SK-N-DZ (cell line): ENCODE results near the gene ARHGAP31.
"Not testable (repeated sequence)": the region's sequence is repeated elsewhere in the genome, so short reads cannot be mapped to it uniquely, and the experiment has no call there.

Experiments
- DNase-seq: peaks from one replicate; pipeline ENCODE4 v3.0.0-alpha.2; 2015; ENCODE audit warnings: low spot score

The ARHGAP31 gene

DNA sequence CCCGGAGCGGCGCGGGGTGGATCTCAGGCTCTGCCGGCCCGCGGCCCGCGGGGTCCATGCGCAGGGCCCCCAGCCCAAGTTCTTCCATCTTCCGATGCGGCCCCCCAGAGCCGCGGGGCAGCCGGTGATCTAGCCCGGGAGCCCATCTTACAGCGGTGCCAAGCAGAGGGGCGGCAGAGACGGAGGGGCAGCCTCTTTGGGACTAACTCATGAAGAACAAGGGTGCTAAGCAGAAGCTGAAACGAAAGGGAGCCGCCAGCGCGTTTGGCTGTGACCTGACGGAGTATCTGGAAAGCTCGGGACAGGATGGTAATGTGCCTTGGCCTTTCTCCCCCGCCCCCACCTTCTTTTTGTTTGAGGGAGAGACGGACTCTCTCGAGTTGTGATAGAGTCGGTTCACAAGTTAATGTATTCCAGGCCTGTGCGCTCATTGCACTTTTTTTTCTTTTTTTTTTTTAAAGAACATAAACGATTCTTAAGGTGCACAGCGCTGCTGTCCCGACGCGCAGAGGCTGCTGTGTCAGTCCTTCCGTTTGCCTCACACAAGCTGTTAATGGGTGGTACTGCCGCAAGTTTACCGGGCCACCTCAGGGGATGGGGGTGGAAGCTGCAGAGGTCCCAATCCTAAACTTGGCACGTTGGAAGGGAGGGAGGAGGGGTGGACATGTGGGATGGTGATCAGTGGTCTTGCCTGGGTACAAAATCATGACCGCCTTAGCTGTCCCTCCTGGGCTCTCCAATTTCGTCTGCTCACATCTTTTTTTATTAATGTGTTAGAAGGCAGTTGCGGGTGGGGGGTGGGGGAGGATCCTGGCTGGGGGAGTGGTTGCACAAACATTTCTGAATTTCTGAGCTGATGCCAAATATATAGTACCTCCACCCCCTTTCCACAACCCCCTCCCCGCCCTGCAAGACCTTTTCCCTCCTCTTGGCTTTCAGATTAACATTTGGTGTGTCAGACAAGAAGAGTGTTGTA lies 801 bp downstream of the ARHGAP31 start:
- no peak for DNase-seq

DNA sequence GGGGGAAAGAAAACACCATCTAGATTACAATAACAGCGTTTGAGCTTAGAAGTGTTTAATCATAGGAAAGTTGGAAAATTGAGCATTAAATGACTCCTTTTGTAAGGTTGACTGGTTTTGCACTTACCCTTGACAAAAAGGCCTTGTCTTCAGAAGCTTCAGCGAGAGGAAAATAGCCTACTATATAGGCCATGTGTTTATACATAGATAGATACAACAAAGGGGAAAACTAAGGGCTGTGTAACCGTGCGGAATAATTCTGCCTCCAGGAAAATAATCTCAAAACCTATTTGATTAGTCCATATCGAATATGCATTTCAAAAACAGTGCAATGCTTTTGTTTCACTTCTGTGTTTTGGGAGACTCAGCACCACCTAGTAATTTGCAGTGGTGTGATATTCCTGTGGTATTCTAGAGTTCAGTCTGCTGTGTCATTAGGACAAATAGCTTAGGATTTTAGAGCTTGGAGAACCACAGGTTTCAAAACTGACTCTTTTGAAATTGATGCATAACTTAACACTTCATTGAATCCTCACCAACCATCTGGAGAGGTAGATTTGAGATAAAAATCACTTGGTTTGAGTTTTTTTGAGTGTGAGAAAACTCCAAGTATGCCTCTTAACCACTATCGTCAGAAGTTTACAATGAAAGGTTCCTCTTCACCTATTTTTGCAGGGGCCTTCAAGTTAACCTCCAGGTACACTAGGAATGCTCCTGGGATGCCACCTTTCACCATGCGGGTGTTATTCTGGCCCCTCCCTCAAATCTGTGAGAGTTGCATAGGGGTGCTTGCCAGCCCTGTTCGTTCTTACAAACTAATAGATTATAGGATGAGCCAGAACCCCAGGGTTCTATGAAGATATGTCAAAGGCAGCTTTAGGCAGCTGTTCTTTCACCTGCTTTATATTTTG lies 1.9 kb downstream of the ARHGAP31 start:
- DNase-seq, result no peak

DNA sequence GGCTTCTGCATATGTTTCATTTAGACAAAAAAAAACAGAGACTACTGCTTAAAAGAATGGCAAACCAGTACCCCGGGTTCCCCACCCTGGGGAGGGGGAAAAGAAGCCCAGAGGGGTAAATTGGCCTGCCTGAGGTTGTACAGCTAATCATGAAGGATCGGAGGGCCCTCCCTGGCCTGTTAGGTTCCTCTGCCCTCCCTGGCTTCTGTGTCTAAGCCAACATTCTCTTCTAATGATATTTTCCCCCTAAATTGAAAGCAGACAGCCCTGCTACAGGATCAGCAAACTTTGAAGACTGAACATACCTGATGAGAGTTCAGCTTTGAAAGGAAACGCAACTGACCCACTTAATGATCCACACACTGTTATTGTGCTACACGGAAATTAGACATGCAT lies 2.5 kb downstream of the ARHGAP31 start:
- no peak for DNase-seq

DNA sequence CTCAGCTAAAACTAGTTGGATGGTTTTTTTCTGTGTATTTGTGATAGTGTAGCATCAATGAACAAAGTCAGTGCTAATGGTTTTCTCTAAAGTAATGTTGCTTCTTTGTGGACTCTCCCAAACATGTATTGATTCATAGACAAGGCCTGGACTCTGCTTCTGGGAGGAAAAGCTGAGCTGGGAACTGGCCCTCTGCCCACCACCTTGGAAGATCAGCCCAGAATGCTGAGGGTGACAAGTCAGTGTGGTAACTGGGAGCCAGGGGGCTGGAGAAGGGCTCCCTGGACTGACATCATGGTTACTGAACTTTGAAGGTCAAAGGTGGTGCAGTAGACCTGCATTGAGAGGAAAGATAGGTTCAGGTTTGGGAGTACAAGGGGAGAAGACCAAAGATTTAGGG lies 3.0 kb downstream of the ARHGAP31 start:
- no peak for DNase-seq

DNA sequence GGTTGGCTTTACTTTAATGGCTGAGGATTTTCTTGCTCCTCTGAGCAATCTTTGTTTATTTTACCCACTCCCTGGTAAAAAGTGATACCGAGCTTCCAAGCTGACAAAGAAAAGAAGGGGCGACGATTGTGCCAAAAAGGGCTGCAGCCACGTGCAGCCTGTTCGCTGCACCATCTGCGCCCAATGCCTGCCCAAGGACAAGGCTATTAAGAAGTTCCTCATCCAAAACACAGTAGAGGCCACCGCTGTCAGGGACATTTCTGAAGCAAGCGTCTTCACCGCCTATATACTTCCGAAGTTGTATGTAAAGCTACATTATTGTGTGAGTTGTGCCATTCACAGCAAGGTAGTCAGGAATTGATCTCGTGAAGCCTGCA lies 4.4 kb downstream of the ARHGAP31 start:
- no peak for DNase-seq

DNA sequence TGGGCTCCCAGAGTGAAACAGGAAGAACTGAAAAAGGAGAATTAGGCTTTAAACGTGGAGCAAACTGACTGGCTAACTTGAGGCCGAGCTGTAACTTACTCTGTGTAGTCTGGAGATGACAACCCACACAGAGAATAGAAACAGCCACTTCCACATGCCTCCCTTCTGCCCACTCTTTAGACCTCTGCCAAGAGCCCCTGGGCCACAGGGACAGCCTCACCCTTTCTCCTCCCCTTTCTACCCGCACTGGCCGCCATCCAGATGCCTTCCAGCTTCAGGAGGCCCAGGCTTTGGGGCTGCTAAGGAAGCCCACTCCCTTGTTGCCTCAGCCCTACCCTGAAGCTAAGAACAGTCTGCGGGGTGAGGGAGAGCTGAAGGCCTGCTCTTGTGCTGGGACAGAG lies 6.8 kb downstream of the ARHGAP31 start:
- no peak for DNase-seq

DNA sequence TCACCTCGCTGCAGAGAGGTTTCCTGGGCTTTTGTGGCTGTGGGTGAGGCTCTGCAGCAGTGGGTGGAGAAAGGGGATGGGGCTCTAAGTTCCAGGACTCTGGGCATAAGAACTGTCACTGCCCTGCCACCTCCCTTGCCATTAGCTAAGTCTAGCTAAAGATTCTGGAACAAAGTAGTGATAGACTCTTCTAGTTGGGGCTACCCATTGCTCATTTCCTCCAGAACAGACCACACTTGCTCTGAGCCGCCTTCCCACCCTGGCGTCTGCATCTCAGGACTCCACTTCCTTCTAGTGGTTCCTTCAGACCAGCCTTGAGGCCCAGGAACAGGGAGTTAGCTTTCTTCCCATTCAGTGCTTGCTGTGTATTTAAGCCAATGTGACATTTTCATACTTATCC lies 7.5 kb downstream of the ARHGAP31 start:
- DNase-seq, result no peak

DNA sequence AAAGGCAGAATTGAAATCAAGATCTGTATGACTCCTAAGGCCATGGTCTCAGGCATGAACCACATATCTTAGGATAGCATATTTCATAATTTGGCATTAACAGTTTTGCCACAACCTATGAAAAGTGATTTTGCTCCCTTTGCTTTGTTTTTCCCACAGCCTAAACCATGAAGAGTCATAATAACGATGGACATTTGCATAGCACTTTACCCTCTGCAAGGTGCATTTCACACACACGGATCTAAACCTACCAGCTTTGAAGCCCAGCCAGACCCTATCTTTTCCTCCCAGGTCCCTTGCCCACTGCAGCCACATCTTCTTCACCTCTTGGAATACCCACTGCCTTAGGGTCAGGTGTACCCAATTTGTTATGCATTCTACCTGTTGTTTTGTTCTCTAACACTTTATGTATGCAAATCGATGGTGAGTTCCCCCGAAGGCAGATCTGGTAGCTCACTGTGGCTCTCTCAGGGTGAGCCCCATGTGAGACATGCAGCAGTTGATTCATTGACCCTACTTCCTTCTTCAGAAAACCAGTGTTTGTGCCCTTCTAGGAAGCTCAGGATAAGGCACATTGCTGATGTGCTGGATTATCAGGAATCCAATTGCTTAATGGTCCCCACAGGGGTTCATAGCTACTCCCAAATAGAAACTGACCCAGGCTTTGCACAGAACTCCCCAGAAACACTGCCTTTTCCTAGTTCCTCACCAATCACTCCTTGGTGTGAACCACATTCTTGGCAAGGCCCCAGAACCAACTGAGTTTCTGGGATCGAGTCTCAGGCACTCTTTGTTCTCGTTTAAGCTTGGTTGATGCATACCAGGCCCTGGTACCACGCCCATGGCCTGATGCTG lies 8.7 kb downstream of the ARHGAP31 start:
- no peak for DNase-seq

DNA sequence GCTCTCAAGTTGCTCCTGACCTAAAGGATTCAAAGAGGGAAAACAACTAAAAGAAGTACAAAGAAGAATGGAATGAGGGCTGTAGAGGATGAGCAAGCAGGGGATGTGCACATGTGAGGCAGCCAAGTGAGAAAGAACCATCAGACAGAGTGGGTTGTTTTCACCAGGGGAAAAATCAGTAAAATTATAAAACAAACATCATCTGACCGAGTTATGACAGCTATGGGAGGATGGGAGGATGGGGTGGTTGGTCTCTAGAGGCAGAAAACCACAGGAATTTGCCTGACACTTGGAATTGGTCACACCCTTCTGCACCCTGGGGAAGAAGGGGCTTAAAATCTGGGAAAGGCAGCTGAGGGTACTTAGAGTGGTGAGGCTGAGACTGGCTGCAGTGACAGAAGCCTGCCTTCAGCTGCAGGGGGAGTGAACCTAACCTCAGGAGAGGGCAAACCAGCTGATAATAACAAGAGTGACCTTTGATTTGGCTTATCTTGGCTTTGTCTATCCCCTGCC lies 10.1 kb downstream of the ARHGAP31 start:
- no peak for DNase-seq

DNA sequence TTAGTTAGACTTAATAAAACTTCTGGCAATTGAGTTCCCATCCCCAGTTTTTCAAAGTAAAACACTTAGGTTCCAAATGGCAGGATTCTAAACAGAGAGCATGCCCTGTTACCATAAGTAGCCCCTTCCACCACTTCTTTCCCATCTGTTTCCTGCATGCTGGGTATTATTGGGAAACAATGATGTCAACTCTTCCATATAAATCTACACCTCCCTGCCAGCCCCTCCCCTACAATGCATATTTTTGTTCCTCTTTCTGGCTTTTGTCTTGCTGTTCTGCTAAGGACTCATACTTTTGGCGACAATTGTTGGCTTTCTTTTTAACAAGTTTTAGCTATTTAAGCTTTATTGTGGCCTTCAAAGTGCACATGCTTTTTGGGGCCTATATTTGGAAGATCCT lies 11.1 kb downstream of the ARHGAP31 start:
- DNase-seq, result no peak

DNA sequence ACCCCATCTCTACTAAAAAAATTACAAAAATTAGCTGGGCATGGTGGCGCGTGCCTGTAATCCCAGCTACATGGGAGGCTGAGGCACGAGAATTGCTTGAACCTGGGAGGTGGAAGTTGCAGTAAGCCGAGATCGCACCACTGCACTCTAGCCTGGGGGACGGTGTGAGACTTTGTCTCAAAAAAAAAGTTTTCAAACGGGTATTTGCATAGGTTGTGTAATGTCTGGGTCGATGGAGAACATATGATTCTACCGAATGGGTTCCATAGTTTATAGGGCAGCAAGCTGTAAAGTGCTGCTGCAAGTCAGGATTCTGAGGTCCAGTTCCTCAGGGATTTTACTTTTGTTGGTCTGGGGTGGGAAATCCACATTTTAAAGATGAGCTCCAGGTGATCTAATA lies 12.2 kb downstream of the ARHGAP31 start:
- DNase-seq, result not testable (repeated sequence)

DNA sequence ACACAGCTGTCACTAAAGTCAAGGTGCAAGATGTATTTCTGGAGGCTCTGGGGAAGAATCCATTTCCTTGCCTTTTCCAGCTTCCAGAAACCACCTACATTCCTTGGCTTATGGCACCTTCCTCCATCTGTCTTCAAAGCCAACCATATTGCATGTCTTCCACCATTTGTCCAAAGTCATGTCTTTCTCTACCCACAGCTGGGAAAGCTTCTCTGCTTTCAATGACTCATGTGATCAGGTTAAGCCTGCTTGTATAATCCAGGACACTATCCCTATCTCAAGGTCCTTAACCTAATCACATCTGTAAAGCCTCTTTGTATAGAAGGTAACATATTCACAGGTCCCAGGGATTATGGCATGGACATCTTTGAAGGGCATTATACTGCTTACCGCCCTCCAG lies 14.2 kb downstream of the ARHGAP31 start:
- DNase-seq, result no peak

DNA sequence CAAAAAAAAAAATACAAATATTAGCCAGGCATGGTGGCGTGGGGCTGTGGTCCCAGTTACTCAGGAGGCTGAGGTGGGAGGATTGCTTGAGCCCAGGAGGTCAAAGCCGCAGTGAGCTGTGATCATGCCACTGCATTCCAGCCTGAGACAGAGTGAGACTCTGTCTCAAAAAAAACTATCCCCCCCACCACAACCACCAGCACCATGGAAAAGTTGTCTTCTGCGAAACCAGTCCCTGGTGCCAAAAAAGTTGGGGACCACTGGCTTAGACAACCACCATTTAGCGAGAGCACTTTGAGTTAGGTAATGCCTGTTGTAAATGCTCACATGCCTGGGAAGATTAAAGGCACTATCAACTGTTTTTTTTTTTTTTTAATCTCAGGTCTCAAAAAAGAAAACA lies 15.4 kb downstream of the ARHGAP31 start:
- no peak for DNase-seq

DNA sequence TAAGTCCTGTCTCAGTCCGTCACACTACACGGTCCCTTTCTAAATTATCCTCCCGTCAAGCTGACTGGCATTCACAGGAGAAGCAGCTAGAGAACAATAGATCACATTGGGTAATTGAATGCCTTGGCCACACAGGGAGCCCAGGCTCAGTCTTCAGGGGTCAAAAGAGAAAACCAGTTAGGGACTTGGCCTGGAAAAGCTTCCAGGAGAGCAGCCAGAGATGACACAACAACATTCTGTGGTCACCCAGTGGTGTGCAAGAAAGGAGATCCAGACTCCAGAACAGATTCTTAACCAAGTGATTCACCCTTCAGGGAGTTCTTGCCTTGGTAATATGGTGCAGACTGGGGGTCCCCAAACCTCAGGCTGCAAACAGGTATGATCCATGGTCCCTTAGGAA lies 15.9 kb downstream of the ARHGAP31 start:
- DNase-seq, result no peak

DNA sequence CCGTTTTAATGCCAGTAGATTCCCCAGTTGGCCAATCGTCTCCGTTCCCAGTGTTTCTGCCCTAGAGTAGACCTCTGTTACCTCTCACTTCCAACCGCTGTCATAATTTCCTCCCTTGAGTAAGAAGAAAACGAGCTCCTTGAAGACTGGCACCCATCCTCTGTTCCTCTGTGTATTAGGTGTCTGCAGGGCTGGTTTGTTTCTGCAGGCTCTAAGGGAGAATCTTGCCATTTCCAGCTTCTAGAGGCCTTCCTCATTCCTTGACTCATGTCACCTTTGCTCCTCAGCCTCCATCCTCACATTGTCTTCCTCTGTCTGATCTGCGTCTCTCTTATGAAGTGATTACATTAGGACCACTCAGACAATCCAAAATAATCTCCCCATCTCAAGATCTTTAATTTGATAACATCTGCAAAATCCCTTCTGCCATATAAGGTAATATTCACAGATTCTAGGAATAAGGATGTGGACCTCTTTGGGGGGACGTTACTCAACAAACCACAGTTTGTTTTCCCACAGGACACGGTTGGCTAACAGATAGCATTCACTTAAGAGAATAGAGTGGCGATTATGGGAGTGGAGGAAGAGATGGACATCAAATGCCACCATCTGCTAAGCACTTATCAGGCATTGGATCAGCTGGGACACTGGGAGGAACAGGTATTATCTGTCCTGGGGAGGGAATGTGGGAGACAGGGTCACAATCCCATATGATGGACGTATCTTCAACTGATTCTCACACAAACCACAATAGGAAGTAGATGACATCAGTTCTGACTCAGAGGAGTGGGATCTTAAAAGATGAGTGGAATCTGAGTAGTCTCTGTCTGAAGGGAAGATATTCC lies 17.1 kb downstream of the ARHGAP31 start:
- no peak for DNase-seq

DNA sequence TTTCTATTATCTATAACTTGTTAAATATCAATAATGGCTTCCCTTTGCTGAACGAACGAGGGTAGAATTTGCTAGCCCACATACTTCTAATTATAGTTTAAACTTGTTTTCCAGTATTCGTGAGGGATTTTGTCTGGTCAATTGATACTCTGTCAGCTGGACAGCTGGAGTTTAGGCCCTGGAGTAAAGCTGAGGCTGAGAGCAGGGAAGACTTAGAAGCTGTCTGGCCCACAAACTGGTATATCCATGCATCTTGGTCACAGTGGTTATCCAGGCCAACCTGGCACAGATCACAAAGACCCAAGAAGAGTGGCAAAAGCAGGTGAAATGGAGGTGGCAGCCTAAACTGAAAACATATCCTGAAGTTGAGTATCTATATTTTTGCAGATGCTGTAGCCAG lies 19.3 kb downstream of the ARHGAP31 start:
- DNase-seq, result no peak

DNA sequence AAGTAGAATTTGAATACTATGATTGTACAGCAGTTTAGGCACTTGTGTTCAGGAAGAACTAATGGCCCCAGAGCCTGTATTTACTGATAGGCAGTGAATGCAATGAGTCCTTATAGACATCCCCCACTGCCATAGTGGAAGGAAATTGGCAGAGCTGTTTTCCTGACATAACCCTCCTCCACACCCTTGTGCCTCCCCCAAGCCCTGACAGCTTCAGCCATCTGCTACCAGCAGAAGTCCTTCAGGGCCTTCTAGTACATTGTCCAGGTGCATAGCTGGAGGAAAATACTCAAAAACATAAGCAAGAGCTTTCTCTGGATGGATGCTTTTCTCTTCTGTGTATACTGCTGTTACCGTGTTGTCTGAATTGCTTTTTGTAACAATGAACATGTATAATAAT lies 20.6 kb downstream of the ARHGAP31 start:
- no peak for DNase-seq

DNA sequence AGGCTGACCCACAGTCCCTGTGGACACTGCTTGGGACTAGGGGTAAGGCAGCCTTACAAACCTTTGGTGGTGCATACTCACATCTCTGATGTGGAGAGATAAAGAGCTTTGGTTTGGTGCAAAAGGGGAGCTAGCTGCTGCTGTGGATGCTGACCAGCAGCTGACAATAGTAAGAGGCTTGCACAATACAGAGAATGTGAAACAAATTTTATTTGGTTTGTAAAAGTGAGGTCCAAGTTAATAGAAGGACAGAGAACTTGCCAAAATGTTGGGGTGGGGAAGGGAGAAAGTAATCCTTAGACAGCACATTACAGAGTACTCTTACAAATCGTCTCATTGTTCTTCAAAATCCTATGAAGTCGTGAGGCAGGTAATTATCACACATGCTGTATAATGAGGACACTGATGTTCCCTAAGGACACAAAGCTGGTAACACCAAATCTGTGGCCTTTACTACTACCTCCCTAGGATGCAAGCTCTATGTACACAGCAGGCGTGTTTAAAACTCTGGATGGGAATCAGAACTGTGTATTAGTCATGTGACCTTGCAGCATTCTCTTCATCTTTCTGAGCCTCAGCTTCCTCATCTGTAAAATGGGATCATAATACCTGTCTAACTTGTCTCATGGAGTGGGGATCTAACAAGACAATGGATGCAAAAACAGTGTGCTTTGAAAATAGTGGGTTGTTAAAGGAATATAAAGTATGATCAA lies 21.6 kb downstream of the ARHGAP31 start:
- DNase-seq, result no peak

DNA sequence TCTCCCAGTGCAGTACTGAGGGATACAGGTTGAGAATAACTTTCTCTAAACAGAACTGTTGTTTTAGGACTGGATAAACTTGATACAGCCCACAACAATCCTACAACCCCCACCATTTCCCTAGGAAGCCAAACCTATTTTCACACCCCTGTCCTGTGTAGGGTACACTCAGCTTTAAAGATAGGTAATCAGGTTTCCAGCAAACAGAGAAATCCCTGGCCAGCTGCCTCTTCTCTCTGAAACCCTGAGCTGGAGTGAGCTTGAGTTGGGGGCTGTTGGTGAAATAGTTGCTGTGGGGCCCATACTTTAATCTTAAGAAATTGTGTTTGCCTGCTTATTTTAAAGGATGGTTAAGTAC lies 22.1 kb downstream of the ARHGAP31 start:
- DNase-seq, result no peak

DNA sequence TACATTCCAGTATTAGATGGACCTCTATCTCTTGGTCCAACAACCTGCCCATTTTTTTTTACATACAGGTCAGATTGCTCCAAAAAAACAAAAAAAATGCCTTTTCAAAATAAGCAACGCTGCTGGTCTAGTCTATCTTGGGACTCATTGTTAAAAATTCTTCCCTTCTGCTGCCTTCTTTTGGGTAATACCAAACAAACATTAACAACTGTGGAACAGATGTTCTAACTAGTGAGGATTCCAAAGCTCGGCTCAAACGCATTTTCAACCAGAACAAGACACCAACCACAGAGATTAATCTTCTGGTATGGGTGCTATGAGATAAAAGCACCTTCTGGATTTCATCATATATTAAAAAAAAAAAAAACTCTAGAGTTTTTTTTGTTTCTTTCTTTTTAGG lies 24.7 kb downstream of the ARHGAP31 start:
- DNase-seq, result no peak
